Astrocyte (in vitro differentiated cells and primary cell): ENCODE results near the gene RASAL1. TPM values are rescaled to one million over a fixed set of nuclear protein-coding genes. Genes with fewer than 3 reads are reported as not detected.

Experiments
- DNase-seq: peaks from one replicate; pipeline ENCODE4 v3.0.0-alpha.2; 2010; ENCODE audit warnings: low read depth
- FAIRE-seq: peaks from 2 replicates; lab custom pipeline; 2011; peaks lifted over from hg19 to GRCh38; lab: Jason Lieb, UNC
- H2AFZ ChIP-seq: 2 replicates; pipeline ENCODE4 v1.6.0; 2012; ENCODE audit warnings: low read depth, low read length, inconsistent platforms
- H3K27ac ChIP-seq: 2 replicates; pipeline ENCODE4 v1.5.1; 2011; ENCODE audit warnings: low read depth, low read length, inconsistent platforms
- H3K27me3 ChIP-seq: 2 replicates; pipeline ENCODE4 v1.6.0; 2011; ENCODE audit warnings: low read length, inconsistent platforms; ENCODE audit not compliant: insufficient read depth
- H3K36me3 ChIP-seq: 2 replicates; pipeline ENCODE4 v1.5.1; 2011; ENCODE audit warnings: low read length, inconsistent platforms; ENCODE audit not compliant: insufficient read depth
- H3K4me1 ChIP-seq: 2 replicates; pipeline ENCODE4 v1.5.1; 2011; ENCODE audit warnings: low read length, inconsistent platforms; ENCODE audit not compliant: insufficient read depth
- H3K4me2 ChIP-seq: 2 replicates; pipeline ENCODE4 v1.6.0; 2012; ENCODE audit warnings: low read length, inconsistent platforms
- H3K4me3 ChIP-seq: 2 replicates; pipeline ENCODE4 v1.5.1; 2011; ENCODE audit warnings: low read depth, mild to moderate bottlenecking, low read length, inconsistent platforms; ENCODE audit not compliant: insufficient read depth
- H3K79me2 ChIP-seq: 2 replicates; pipeline ENCODE4 v1.6.0; 2012; ENCODE audit warnings: mild to moderate bottlenecking, low read length, inconsistent platforms; ENCODE audit not compliant: insufficient read depth
- H3K9ac ChIP-seq: 2 replicates; pipeline ENCODE4 v1.6.0; 2012; ENCODE audit warnings: mild to moderate bottlenecking, low read length, inconsistent platforms
- H3K9me3 ChIP-seq: 2 replicates; pipeline ENCODE4 v1.5.1; 2012; ENCODE audit warnings: low read depth, mild to moderate bottlenecking, low read length, inconsistent platforms; ENCODE audit not compliant: insufficient read depth
- H4K20me1 ChIP-seq: 2 replicates; pipeline ENCODE4 v1.6.0; 2012; ENCODE audit warnings: low read length, inconsistent platforms; ENCODE audit not compliant: insufficient read depth
- H3K27ac Mint-ChIP-seq: one replicate; pipeline ENCODE4 v1.8.0; 2021; ENCODE audit warnings: mild to moderate bottlenecking, mixed read lengths; ENCODE audit not compliant: unreplicated experiment
- H3K27me3 Mint-ChIP-seq: one replicate; pipeline ENCODE4 v1.8.0; 2021; ENCODE audit warnings: low read depth, mixed read lengths; ENCODE audit not compliant: unreplicated experiment
- H3K36me3 Mint-ChIP-seq: one replicate; pipeline ENCODE4 v1.8.0; 2021; ENCODE audit warnings: low read depth, mixed read lengths; ENCODE audit not compliant: unreplicated experiment
- H3K4me1 Mint-ChIP-seq: one replicate; pipeline ENCODE4 v1.8.0; 2021; ENCODE audit warnings: low read depth, mixed read lengths; ENCODE audit not compliant: unreplicated experiment
- H3K4me3 Mint-ChIP-seq: one replicate; pipeline ENCODE4 v1.8.0; 2021; ENCODE audit warnings: mild to moderate bottlenecking, moderate library complexity, mixed read lengths; ENCODE audit not compliant: unreplicated experiment
- H3K9me3 Mint-ChIP-seq: one replicate; pipeline ENCODE4 v1.8.0; 2021; ENCODE audit warnings: mild to moderate bottlenecking, mixed read lengths; ENCODE audit not compliant: unreplicated experiment
- EZH2 ChIP-seq: IDR thresholded peaks from 2 replicates; pipeline ENCODE4 v1.6.1; 2012; ENCODE audit warnings: mild to moderate bottlenecking, low read length, inconsistent platforms; ENCODE audit not compliant: insufficient read depth
- total RNA-seq: library from RNA; stranded (reverse); gene quantifications from 2 replicates; pipeline ENCODE4 v1.2.1, GENCODE V29; 2021
- TF ChIP-seq, protein P1 (sequence below): IDR thresholded peaks from 2 replicates; pipeline ENCODE4 v1.5.1; 2011; ENCODE audit warnings: low read depth, mild to moderate bottlenecking, inconsistent platforms, low read length, moderate library complexity; ENCODE audit not compliant: insufficient read depth

The RASAL1 gene
- total RNA-seq, 1 donor from 2014 or later: 0.48 TPM

DNA sequence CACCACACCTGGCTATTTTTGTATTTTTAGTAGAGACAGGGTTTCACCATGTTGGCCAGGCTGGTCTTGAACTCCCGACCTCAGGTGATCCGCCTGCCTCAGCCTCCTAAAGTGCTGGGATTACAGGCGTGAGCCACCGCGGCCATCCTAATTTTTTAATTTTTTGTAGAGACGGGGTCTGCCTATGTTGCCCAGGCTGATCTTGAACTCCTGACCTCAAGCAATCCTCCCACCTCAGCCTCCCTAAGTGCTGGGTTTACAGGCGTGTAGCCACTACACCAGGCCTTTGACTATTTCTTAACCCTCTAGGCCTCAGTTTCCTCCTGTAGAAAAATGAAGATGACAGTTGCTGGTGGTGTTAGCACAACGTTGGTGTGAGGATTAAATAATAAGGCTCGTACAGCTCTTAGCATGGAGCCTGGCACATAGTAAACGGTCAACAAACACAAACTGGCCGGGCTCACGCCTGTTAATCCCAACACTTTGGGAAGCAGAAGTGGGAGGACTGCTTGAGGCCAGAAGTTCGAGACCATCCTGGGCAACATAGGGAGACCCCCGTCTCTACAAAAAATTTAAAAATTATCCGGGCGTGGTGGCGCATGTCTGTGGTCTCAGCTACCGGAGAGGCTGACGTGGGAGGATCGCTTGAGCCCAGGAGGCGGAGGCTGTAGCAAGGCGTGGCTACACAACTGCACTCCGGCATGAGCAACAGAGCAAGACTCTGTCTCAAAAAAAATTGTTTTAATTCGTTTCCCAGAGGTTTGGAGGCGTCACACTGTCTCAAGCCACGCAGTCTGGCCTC lies 48.7 kb upstream of the RASAL1 start:
- H3K9ac ChIP-seq: peak overlapping the region; percentile 98
- H3K27ac ChIP-seq: peak overlapping the region; percentile 97
- H3K9me3 ChIP-seq: no peaks in the 10 kb centered on the region
- FAIRE-seq (no peak), DNase-seq (peak; percentile 76)
- Mint-ChIP-seq H3K4me3 (peak overlapping the region; percentile 91), H3K36me3 (peaks cover 9% of the 10 kb centered on the region), H3K27me3 (no peaks in the 10 kb centered on the region), H3K27ac (peak overlapping the region; percentile 95), H3K9me3 (no peaks in the 10 kb centered on the region), H3K4me1 (peaks cover 6% of the 10 kb centered on the region)
- peaks cover 30% of the 10 kb centered on the region for H4K20me1 ChIP-seq
- peak overlapping the region; percentile 86 for H3K4me3 ChIP-seq
- H3K36me3 ChIP-seq: peaks cover 11% of the 10 kb centered on the region
- H3K79me2 ChIP-seq: peaks cover 82% of the 10 kb centered on the region
- H2AFZ ChIP-seq: peak overlapping the region; percentile 92
- peak overlapping the region; percentile 85 for H3K4me2 ChIP-seq
- H3K27me3 ChIP-seq: no peaks in the 10 kb centered on the region
- peaks cover 6% of the 10 kb centered on the region for H3K4me1 ChIP-seq
- TF ChIP-seq EZH2: no peak
- TF ChIP-seq, protein P1, sequence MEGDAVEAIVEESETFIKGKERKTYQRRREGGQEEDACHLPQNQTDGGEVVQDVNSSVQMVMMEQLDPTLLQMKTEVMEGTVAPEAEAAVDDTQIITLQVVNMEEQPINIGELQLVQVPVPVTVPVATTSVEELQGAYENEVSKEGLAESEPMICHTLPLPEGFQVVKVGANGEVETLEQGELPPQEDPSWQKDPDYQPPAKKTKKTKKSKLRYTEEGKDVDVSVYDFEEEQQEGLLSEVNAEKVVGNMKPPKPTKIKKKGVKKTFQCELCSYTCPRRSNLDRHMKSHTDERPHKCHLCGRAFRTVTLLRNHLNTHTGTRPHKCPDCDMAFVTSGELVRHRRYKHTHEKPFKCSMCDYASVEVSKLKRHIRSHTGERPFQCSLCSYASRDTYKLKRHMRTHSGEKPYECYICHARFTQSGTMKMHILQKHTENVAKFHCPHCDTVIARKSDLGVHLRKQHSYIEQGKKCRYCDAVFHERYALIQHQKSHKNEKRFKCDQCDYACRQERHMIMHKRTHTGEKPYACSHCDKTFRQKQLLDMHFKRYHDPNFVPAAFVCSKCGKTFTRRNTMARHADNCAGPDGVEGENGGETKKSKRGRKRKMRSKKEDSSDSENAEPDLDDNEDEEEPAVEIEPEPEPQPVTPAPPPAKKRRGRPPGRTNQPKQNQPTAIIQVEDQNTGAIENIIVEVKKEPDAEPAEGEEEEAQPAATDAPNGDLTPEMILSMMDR: no peak

DNA sequence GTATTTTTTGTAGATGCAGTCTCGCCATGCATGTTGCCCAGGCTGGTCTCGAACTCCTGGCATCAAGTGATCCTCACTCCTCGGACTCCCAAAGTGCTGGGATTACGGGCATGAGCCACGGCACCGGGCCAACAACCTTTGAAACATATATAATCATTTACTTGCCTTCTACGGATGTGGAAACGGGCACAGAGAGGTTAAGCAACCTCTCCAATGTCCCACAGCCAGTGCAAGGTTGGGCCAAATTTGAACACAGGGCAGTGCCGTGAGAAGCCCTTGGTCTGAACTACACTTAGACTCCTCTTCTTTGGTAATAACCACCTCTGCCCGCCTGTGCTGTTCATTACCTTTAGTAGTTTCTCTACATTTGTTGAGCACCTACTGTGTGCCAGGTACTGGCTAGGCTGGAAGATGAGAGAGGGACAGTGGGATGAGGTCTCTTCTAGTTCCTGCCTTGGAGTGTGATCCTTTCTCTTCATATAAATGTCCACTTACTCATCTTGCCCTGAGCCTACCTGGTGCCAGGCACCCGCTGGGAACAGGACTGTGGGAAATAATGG lies 47.5 kb upstream of the RASAL1 start:
- H3K9me3 ChIP-seq: no peaks in the 10 kb centered on the region
- H3K4me3 ChIP-seq: no peak overlapping the region
- Mint-ChIP-seq H3K27ac (peak overlapping the region; percentile 62), H3K36me3 (peaks cover 9% of the 10 kb centered on the region), H3K4me1 (peaks cover 6% of the 10 kb centered on the region), H3K9me3 (no peaks in the 10 kb centered on the region), H3K27me3 (no peaks in the 10 kb centered on the region), H3K4me3 (peak overlapping the region; percentile 91)
- H3K36me3 ChIP-seq: peaks cover 19% of the 10 kb centered on the region
- H3K9ac ChIP-seq: no peak overlapping the region
- peaks cover 31% of the 10 kb centered on the region for H4K20me1 ChIP-seq
- peaks cover 6% of the 10 kb centered on the region for H3K4me1 ChIP-seq
- TF ChIP-seq, protein P1: no peak
- no peak for TF ChIP-seq EZH2
- FAIRE-seq (no peak), DNase-seq (no peak)
- no peak overlapping the region for H2AFZ ChIP-seq
- peak overlapping the region; percentile 85 for H3K4me2 ChIP-seq
- H3K27me3 ChIP-seq: no peaks in the 10 kb centered on the region
- H3K27ac ChIP-seq: no peak overlapping the region
- peaks cover 77% of the 10 kb centered on the region for H3K79me2 ChIP-seq

DNA sequence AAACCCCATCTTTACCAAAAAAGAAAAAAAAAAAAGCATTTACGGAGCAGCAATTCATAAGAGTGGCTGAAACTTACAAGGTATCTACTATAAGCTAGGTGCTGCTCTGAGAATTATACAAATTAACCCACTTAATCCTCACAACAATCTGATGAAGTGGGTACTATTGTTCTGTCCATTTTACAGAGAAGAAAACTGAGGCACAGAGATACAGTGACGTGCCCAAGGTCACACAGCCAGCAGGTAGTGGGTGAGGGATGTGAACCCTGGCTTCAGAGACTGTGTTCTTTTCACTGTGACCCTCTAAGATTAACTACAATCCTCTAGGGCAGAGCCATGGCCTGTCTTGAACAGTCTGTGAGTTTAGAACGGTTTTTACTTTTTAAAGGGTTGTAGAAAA lies 46.4 kb upstream of the RASAL1 start:
- H3K27me3 ChIP-seq: no peaks in the 10 kb centered on the region
- peaks cover 28% of the 10 kb centered on the region for H3K36me3 ChIP-seq
- DNase-seq: no peak
- H3K9ac ChIP-seq: no peak overlapping the region
- H4K20me1 ChIP-seq: peaks cover 38% of the 10 kb centered on the region
- H3K79me2 ChIP-seq: peaks cover 73% of the 10 kb centered on the region
- no peak overlapping the region for H3K4me2 ChIP-seq
- TF ChIP-seq EZH2: no peak
- TF ChIP-seq, protein P1: no peak
- peaks cover 6% of the 10 kb centered on the region for H3K9me3 Mint-ChIP-seq
- FAIRE-seq: no peak
- H3K36me3 Mint-ChIP-seq: peaks cover 19% of the 10 kb centered on the region
- H3K27me3 Mint-ChIP-seq: no peaks in the 10 kb centered on the region
- peaks cover 6% of the 10 kb centered on the region for H3K4me1 ChIP-seq
- H3K27ac Mint-ChIP-seq: no peak overlapping the region
- no peak overlapping the region for H3K4me3 ChIP-seq
- peaks cover 9% of the 10 kb centered on the region for H3K9me3 ChIP-seq
- peaks cover 6% of the 10 kb centered on the region for H3K4me1 Mint-ChIP-seq
- no peak overlapping the region for H3K4me3 Mint-ChIP-seq
- no peak overlapping the region for H2AFZ ChIP-seq
- H3K27ac ChIP-seq: no peak overlapping the region
